ENCODE data around the gene TUBE1. TPM values are rescaled to one million over a fixed set of nuclear protein-coding genes. Genes with fewer than 3 reads are reported as not detected.
"Not testable (repeated sequence)": the region's sequence is repeated elsewhere in the genome, so short reads cannot be mapped to it uniquely, and the experiment has no call there.

Gene TUBE1
- total RNA-seq, 6 experiments from 2014 or later: 9.8 to 15.5 (median 11.2) TPM

DNA sequence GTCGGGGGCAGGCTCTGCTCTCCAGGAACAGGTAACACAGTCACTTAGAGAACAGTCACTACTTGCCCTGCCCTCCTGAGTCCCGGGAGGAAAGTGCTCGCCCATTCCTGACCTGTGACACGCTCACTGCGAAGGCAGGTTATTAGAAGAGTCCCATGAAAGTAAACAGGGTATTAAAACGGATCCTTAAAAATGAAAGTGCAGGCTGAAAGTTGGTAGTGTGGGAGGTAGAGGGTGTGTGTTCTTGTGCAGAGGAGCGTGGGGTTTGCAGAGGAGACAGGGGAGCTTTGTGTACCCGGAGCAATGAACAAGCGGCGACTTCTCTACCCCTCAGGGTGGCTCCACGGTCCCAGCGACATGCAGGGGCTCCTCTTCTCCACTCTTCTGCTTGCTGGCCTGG lies 33.3 kb downstream of the TUBE1 start, which contains the start of gene CCN6:
CCN6 (plus strand) TSS at position 104 of the 400 bp plus-strand sequence; CDS start at position 358, 254 bp downstream.
- H3K4me1 Mint-ChIP-seq (ENCODE audit: low read depth): peaks cover 12% of the 10 kb centered on the region
- H3K4me3 Mint-ChIP-seq: no peak within 1 kb of the TSS
- H3K9me3 Mint-ChIP-seq: no peaks in the 10 kb centered on the region
- no peak within 1 kb of the TSS for H3K27ac Mint-ChIP-seq
- no peaks in the 10 kb centered on the region for H3K36me3 Mint-ChIP-seq (ENCODE audit: low read depth)
- H3K27me3 Mint-ChIP-seq (ENCODE audit: insufficient read depth): peaks cover 3% of the 10 kb centered on the region; the same call in 1 of the 2 replicates
- no peak for DNase-seq
- TF ChIP-seq, protein P1, sequence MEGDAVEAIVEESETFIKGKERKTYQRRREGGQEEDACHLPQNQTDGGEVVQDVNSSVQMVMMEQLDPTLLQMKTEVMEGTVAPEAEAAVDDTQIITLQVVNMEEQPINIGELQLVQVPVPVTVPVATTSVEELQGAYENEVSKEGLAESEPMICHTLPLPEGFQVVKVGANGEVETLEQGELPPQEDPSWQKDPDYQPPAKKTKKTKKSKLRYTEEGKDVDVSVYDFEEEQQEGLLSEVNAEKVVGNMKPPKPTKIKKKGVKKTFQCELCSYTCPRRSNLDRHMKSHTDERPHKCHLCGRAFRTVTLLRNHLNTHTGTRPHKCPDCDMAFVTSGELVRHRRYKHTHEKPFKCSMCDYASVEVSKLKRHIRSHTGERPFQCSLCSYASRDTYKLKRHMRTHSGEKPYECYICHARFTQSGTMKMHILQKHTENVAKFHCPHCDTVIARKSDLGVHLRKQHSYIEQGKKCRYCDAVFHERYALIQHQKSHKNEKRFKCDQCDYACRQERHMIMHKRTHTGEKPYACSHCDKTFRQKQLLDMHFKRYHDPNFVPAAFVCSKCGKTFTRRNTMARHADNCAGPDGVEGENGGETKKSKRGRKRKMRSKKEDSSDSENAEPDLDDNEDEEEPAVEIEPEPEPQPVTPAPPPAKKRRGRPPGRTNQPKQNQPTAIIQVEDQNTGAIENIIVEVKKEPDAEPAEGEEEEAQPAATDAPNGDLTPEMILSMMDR (IDR thresholded peaks at IDR 0.05): no peak

- H3K27ac Mint-ChIP-seq; DNase-seq; H3K4me3 Mint-ChIP-seq; H3K27me3 Mint-ChIP-seq (ENCODE audit: insufficient read depth); H3K9me3 Mint-ChIP-seq; H3K36me3 Mint-ChIP-seq (ENCODE audit: low read depth): not testable (repeated sequence)
- peaks cover 17% of the 10 kb centered on the region for H3K4me1 Mint-ChIP-seq (ENCODE audit: low read depth)
Measured at GRCh38 chr6:112051251-112051740, 36.0 kb downstream of the TUBE1 start.

- TF ChIP-seq, protein P1 (IDR thresholded peaks at IDR 0.05): no peak
- Mint-ChIP-seq H3K27me3 (ENCODE audit: insufficient read depth) (no peaks in the 10 kb centered on the region), H3K9me3 (no peaks in the 10 kb centered on the region), H3K27ac (no peak overlapping the region), H3K4me1 (ENCODE audit: low read depth) (peaks cover 21% of the 10 kb centered on the region), H3K36me3 (ENCODE audit: low read depth) (no peaks in the 10 kb centered on the region), H3K4me3 (no peak overlapping the region)
- DNase-seq: no peak
Measured at GRCh38 chr6:112050429-112050828, 36.9 kb downstream of the TUBE1 start.

GRCh38 chr6:112049996-112050395 lies 37.3 kb downstream of the TUBE1 start:
- TF ChIP-seq, protein P1 (IDR thresholded peaks at IDR 0.05): no peak
- Mint-ChIP-seq H3K27me3 (ENCODE audit: insufficient read depth) (no peaks in the 10 kb centered on the region; the same call in 1 of the 2 replicates), H3K27ac (no peak overlapping the region), H3K36me3 (ENCODE audit: low read depth) (no peaks in the 10 kb centered on the region), H3K4me1 (ENCODE audit: low read depth) (peaks cover 23% of the 10 kb centered on the region), H3K4me3 (no peak overlapping the region), H3K9me3 (no peaks in the 10 kb centered on the region)
- no peak for DNase-seq

GRCh38 chr6:112049026-112049799 lies 38.1 kb downstream of the TUBE1 start:
- no peaks in the 10 kb centered on the region; the same call in 1 of the 2 replicates for H3K27me3 Mint-ChIP-seq (ENCODE audit: insufficient read depth)
- no peaks in the 10 kb centered on the region for H3K9me3 Mint-ChIP-seq
- H3K27ac Mint-ChIP-seq: no peak overlapping the region
- peaks cover 26% of the 10 kb centered on the region for H3K4me1 Mint-ChIP-seq (ENCODE audit: low read depth)
- DNase-seq: peak; percentile 33
- H3K36me3 Mint-ChIP-seq (ENCODE audit: low read depth): no peaks in the 10 kb centered on the region
- H3K4me3 Mint-ChIP-seq: no peak overlapping the region
- TF ChIP-seq, protein P1 (IDR thresholded peaks at IDR 0.05): no peak

GRCh38 chr6:112047523-112047922 lies 39.8 kb downstream of the TUBE1 start:
- not testable (repeated sequence) for H3K27me3 Mint-ChIP-seq (ENCODE audit: insufficient read depth); H3K4me3 Mint-ChIP-seq; H3K36me3 Mint-ChIP-seq (ENCODE audit: low read depth); H3K27ac Mint-ChIP-seq; DNase-seq; H3K9me3 Mint-ChIP-seq
- peaks cover 38% of the 10 kb centered on the region for H3K4me1 Mint-ChIP-seq (ENCODE audit: low read depth)
